Measurements from ENCODE around the gene OR6K2. TPM values are rescaled to one million over a fixed set of nuclear protein-coding genes. Genes with fewer than 3 reads are reported as not detected.

OR6K2 gene
- total and polyA plus RNA-seq, 10 of the 15 experiments (the other 5 are each of a cell fraction or from before 2014, with no cell fraction given) = not detected

DNA sequence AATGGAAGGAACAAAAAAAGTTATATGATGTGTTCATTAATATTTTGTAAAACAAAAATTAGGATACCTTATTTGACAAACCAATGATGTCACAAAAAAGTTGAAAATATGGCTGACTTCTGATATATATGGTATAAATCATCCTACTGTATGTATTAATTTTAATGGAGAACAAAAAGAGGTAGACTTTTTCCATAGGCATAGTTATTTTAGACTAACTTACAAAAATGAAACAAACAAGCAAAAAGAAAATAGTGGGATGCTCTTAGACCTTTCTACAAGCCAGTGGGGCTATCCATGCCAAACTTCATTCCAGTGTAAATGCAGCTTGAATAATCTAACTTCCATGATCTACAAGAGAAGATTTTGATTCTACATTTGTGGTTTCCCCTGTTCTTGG lies 13.4 kb downstream of the OR6K2 start:
- intact Hi-C loops (cut with micrococcal nuclease; ENCODE audit: unreplicated experiment) = no loop called here
- H3K4me1 ChIP-seq (ENCODE audit: control insufficient read depth, insufficient read depth, low read length) = no peaks in the 10 kb centered on the region
- no peaks in the 10 kb centered on the region for H4K20me1 ChIP-seq (ENCODE audit: control insufficient read depth, insufficient read depth)
- H3K27ac ChIP-seq (ENCODE audit: control insufficient read depth, insufficient read depth) = no peak overlapping the region
- no peak overlapping the region for H2AFZ ChIP-seq (ENCODE audit: control insufficient read depth, low read depth, low read length)
- ATAC-seq = no peak
- H3K79me2 ChIP-seq (ENCODE audit: control insufficient read depth, insufficient read depth, low read length) = no peaks in the 10 kb centered on the region
- ChIA-PET SMC1A (ENCODE audit: uncharacterized antibody, unreplicated experiment) (no interaction called here), CTCF (interaction anchor here (1.0 kb wide), 1 partner anchor 12 kb away, joined by 3 read pairs; no protein-coding TSS in a partner anchor), RAD21 (ENCODE audit: unreplicated experiment) (no interaction called here), POLR2A (no interaction called here)
- no peak overlapping the region for H3K4me3 ChIP-seq
- H3K27me3 ChIP-seq (replicated peaks in 1 of 2; ENCODE audit: control insufficient read depth in 2 of 2, insufficient read depth in 2 of 2, low read length in 1 of 2) = peaks cover 0 to 2% of the 10 kb centered on the region in 2 experiments; a peak in 1 of 4 replicates
- DNase-seq (ENCODE audit: low read depth, low spot score) = no peak
- FAIRE-seq = no peak
- no peaks in the 10 kb centered on the region for H3K36me3 ChIP-seq (ENCODE audit: control insufficient read depth in 2 of 2, insufficient read depth in 2 of 2, low read length in 1 of 2)
- no peaks in the 10 kb centered on the region for H3K9me3 ChIP-seq (replicated peaks; ENCODE audit: control insufficient read depth, insufficient read depth, low read length)
- no peak for TF ChIP-seq SMAD5 (IDR thresholded peaks at IDR 0.05; ENCODE audit: low read depth)
- TF ChIP-seq, protein P1, sequence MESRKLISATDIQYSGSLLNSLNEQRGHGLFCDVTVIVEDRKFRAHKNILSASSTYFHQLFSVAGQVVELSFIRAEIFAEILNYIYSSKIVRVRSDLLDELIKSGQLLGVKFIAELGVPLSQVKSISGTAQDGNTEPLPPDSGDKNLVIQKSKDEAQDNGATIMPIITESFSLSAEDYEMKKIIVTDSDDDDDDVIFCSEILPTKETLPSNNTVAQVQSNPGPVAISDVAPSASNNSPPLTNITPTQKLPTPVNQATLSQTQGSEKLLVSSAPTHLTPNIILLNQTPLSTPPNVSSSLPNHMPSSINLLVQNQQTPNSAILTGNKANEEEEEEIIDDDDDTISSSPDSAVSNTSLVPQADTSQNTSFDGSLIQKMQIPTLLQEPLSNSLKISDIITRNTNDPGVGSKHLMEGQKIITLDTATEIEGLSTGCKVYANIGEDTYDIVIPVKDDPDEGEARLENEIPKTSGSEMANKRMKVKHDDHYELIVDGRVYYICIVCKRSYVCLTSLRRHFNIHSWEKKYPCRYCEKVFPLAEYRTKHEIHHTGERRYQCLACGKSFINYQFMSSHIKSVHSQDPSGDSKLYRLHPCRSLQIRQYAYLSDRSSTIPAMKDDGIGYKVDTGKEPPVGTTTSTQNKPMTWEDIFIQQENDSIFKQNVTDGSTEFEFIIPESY (IDR thresholded peaks at IDR 0.05) = no peak
- TF ChIP-seq HSF1 (IDR thresholded peaks at IDR 0.05; ENCODE audit: low read depth, low read length) = no peak
- no peak for TF ChIP-seq EP300 (IDR thresholded peaks at IDR 0.05; ENCODE audit: borderline replicate concordance in 1 of 2, control insufficient read depth in 1 of 2, low read depth in 2 of 2, low read length in 2 of 2)
- TF ChIP-seq NBN (IDR thresholded peaks at IDR 0.05) = no peak
- TF ChIP-seq E4F1 (IDR thresholded peaks at IDR 0.05; ENCODE audit: borderline replicate concordance, partially characterized antibody) = no peak
- TF ChIP-seq, protein P2, sequence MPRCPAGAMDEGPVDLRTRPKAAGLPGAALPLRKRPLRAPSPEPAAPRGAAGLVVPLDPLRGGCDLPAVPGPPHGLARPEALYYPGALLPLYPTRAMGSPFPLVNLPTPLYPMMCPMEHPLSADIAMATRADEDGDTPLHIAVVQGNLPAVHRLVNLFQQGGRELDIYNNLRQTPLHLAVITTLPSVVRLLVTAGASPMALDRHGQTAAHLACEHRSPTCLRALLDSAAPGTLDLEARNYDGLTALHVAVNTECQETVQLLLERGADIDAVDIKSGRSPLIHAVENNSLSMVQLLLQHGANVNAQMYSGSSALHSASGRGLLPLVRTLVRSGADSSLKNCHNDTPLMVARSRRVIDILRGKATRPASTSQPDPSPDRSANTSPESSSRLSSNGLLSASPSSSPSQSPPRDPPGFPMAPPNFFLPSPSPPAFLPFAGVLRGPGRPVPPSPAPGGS (IDR thresholded peaks at IDR 0.05; ENCODE audit: borderline replicate concordance, insufficient read depth, low read depth, low read length, poor library complexity, severe bottlenecking) = no peak
- TF ChIP-seq GATAD2B (conservative IDR thresholded peaks at IDR 0.05; ENCODE audit: low read depth) = no peak
- BruUV-seq (replicated peaks) = no TSS peak
- H3K4me2 ChIP-seq (ENCODE audit: control insufficient read depth, insufficient read depth) = no peak overlapping the region
- H3K9ac ChIP-seq (ENCODE audit: control insufficient read depth, insufficient read depth, low read length) = no peak overlapping the region
- in situ Hi-C loops (cut with MboI) = no loop called here
